ENCODE data around the gene ST3GAL2. TPM values are rescaled to one million over a fixed set of nuclear protein-coding genes. Genes with fewer than 3 reads are reported as not detected.

ST3GAL2 gene
- total RNA-seq, 1 donor from 2014 or later = 57.4 TPM

- intact Hi-C loops (cut with micrococcal nuclease) = loop anchor here (1.0 to 5.0 kb wide), 8 partner anchors 23 to 271 kb away; partner anchors contain the start of genes COG4, DDX19A, FCSK and SF3B3
- POLR2A ChIA-PET = interaction anchor here (0.6 to 4.2 kb wide), 39 partner anchors 9 to 1428 kb away, joined by 3 to 85 read pairs (median 5); partner anchors contain the start of genes AARS1, COG4, DDX19A and DDX19B
- no peaks in the 10 kb centered on the region for H3K9me3 Mint-ChIP-seq
- TF ChIP-seq CTCF (IDR thresholded peaks at IDR 0.05) = no peak
- peaks cover 19% of the 10 kb centered on the region for H3K4me1 Mint-ChIP-seq
- CTCF ChIA-PET = interaction anchor here (0.8 to 2.0 kb wide), 11 partner anchors 24 to 140 kb away, joined by 3 to 10 read pairs (median 4); partner anchors contain the start of genes DDX19A, FCSK and ST3GAL2
- H3K4me3 Mint-ChIP-seq = peak overlapping the region; percentile 96
- H3K27me3 Mint-ChIP-seq = no peaks in the 10 kb centered on the region
- DNase-seq = peak; percentile 83
- H3K36me3 Mint-ChIP-seq (ENCODE audit: low read depth) = peaks cover 21% of the 10 kb centered on the region
- ATAC-seq (ENCODE audit: low read depth) = peak; percentile 90
- H3K27ac Mint-ChIP-seq = peak overlapping the region; percentile 96
Observed at GRCh38 chr16:70380919-70381603, 57.8 kb downstream of the ST3GAL2 start.

- peaks cover 19% of the 10 kb centered on the region for H3K4me1 Mint-ChIP-seq
- no peak for DNase-seq
- H3K27ac Mint-ChIP-seq = peak overlapping the region; percentile 82
- TF ChIP-seq CTCF (IDR thresholded peaks at IDR 0.05) = no peak
- ChIA-PET POLR2A (interaction anchor here (0.9 to 4.2 kb wide), 32 partner anchors 8 to 1429 kb away, joined by 3 to 85 read pairs (median 5); partner anchors contain the start of genes AARS1, COG4, DDX19A and DDX19B), CTCF (interaction anchor here (0.8 to 2.0 kb wide), 11 partner anchors 23 to 141 kb away, joined by 3 to 10 read pairs (median 4); partner anchors contain the start of genes DDX19A, FCSK and ST3GAL2)
- peak overlapping the region; percentile 96 for H3K4me3 Mint-ChIP-seq
- no peaks in the 10 kb centered on the region for H3K9me3 Mint-ChIP-seq
- H3K27me3 Mint-ChIP-seq = no peaks in the 10 kb centered on the region
- H3K36me3 Mint-ChIP-seq (ENCODE audit: low read depth) = peaks cover 27% of the 10 kb centered on the region
- intact Hi-C loops (cut with micrococcal nuclease) = loop anchor here (2.0 to 5.0 kb wide), 3 partner anchors 34 to 272 kb away; partner anchors contain the start of gene DDX19A
- ATAC-seq (ENCODE audit: low read depth) = peak; percentile 11
Observed at GRCh38 chr16:70380248-70380918, 58.5 kb downstream of the ST3GAL2 start.

GRCh38 chr16:70378869-70379493 is 59.9 kb downstream of the ST3GAL2 start:
- H3K27ac Mint-ChIP-seq = no peak overlapping the region
- DNase-seq (no peak), ATAC-seq (ENCODE audit: low read depth) (no peak)
- H3K4me3 Mint-ChIP-seq = no peak overlapping the region
- H3K36me3 Mint-ChIP-seq (ENCODE audit: low read depth) = peaks cover 31% of the 10 kb centered on the region
- ChIA-PET CTCF (interaction anchor here (0.6 kb wide), 1 partner anchor 79 kb away, joined by 3 read pairs; no protein-coding TSS in a partner anchor), POLR2A (interaction anchor here (0.7 to 4.2 kb wide), 9 partner anchors 11 to 165 kb away, joined by 3 to 85 read pairs (median 8); partner anchors contain the start of genes COG4 and FCSK)
- no peaks in the 10 kb centered on the region for H3K9me3 Mint-ChIP-seq
- TF ChIP-seq CTCF (IDR thresholded peaks at IDR 0.05) = no peak
- H3K27me3 Mint-ChIP-seq = no peaks in the 10 kb centered on the region
- H3K4me1 Mint-ChIP-seq = peaks cover 19% of the 10 kb centered on the region
- intact Hi-C loops (cut with micrococcal nuclease) = no loop called here

- Mint-ChIP-seq H3K27ac (no peak overlapping the region), H3K9me3 (no peaks in the 10 kb centered on the region), H3K4me3 (no peak overlapping the region), H3K27me3 (no peaks in the 10 kb centered on the region), H3K36me3 (ENCODE audit: low read depth) (peaks cover 37% of the 10 kb centered on the region), H3K4me1 (peaks cover 22% of the 10 kb centered on the region)
- intact Hi-C loops (cut with micrococcal nuclease) = no loop called here
- ChIA-PET CTCF (no interaction called here), POLR2A (interaction anchor here (0.6 to 4.2 kb wide), 5 partner anchors 10 to 79 kb away, joined by 3 to 68 read pairs (median 6); partner anchors contain the start of genes DDX19B and FCSK)
- TF ChIP-seq CTCF (IDR thresholded peaks at IDR 0.05) = no peak
- no peak for DNase-seq
- no peak for ATAC-seq (ENCODE audit: low read depth)
Observed at GRCh38 chr16:70377782-70378181, 61.1 kb downstream of the ST3GAL2 start.

Data from activated B cell treated with CpG ODN at 0.5 μM for 24 hours (primary cell).